Measurements from ENCODE around the gene MAN1A1.
A peak's percentile ranks its signal among the peaks of the same experiment; 100 is the strongest.

MAN1A1 gene

DNA sequence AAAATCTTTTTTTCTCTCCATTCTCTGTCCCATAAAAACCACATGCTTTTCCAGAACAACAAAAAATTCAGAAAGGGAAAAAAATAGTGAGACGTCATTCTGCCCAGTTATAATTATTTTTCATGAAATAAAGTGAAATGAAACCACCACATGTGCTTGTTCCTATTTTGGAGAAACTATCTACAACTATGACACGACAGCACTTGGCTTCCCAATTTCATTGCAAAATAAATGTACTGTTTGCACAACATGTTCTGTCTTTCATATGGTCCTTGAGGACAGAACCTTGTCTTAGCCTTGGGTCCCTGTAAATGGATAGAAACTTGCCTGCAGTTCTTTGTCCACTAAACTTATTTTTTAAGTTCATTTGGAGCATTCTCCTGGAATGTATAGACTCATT, 5.6 kb upstream of the MAN1A1 start:
- H3K9me3 ChIP-seq (ENCODE audit: control insufficient read depth, insufficient read depth, low read length), result no peaks in the 10 kb centered on the region
- no peak overlapping the region for H3K9ac ChIP-seq (ENCODE audit: low read depth, low read length)
- H3K4me1 ChIP-seq (ENCODE audit: control insufficient read depth, insufficient read depth, low read length), result peaks cover 4% of the 10 kb centered on the region
- peaks cover 15% of the 10 kb centered on the region for H3K27me3 ChIP-seq (ENCODE audit: control insufficient read depth, insufficient read depth, low read length)
- no peak overlapping the region for H3K4me3 ChIP-seq (ENCODE audit: low read depth, low read length)
- H3K36me3 ChIP-seq (ENCODE audit: control insufficient read depth, insufficient read depth, low read length), result no peaks in the 10 kb centered on the region

DNA sequence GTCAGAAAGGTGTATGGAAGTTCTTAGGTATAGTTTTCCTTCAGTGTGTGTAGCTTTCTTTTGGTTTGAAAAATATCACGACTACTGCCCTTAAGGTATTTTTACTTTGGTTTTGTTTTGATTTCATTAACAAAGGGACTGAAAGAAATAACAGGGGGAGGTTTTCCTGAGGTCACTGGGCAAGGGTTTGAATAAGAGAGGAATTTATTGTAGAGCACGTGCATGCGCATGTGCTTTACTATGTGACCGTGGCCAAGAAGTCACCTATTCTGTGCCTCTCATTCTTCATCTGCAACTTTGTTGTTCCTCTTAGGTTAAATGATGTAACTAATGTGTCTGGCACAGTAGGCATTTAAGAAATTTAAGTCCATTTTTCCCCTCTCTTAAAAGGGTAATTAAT, 4.1 kb upstream of the MAN1A1 start:
- H3K36me3 ChIP-seq (ENCODE audit: control insufficient read depth, insufficient read depth, low read length), result no peaks in the 10 kb centered on the region
- H3K9ac ChIP-seq (ENCODE audit: low read depth, low read length), result no peak overlapping the region
- no peak overlapping the region for H3K4me3 ChIP-seq (ENCODE audit: low read depth, low read length)
- H3K9me3 ChIP-seq (ENCODE audit: control insufficient read depth, insufficient read depth, low read length), result no peaks in the 10 kb centered on the region
- peaks cover 4% of the 10 kb centered on the region for H3K4me1 ChIP-seq (ENCODE audit: control insufficient read depth, insufficient read depth, low read length)
- peaks cover 15% of the 10 kb centered on the region for H3K27me3 ChIP-seq (ENCODE audit: control insufficient read depth, insufficient read depth, low read length)

- Histone ChIP-seq H3K4me3 (ENCODE audit: low read depth, low read length) (no peak overlapping the region), H3K9me3 (ENCODE audit: control insufficient read depth, insufficient read depth, low read length) (no peaks in the 10 kb centered on the region), H3K9ac (ENCODE audit: low read depth, low read length) (no peak overlapping the region), H3K27me3 (ENCODE audit: control insufficient read depth, insufficient read depth, low read length) (peaks cover 28% of the 10 kb centered on the region), H3K36me3 (ENCODE audit: control insufficient read depth, insufficient read depth, low read length) (no peaks in the 10 kb centered on the region), H3K4me1 (ENCODE audit: control insufficient read depth, insufficient read depth, low read length) (peaks cover 7% of the 10 kb centered on the region)
These were observed 2.4 kb upstream of the MAN1A1 start for GRCh38 chr6:119352001-119352400.

- peaks cover 35% of the 10 kb centered on the region for H3K27me3 ChIP-seq (ENCODE audit: control insufficient read depth, insufficient read depth, low read length)
- peak overlapping the region; percentile 68 for H3K4me3 ChIP-seq (ENCODE audit: low read depth, low read length)
- H3K9me3 ChIP-seq (ENCODE audit: control insufficient read depth, insufficient read depth, low read length), result no peaks in the 10 kb centered on the region
- H3K36me3 ChIP-seq (ENCODE audit: control insufficient read depth, insufficient read depth, low read length), result no peaks in the 10 kb centered on the region
- H3K9ac ChIP-seq (ENCODE audit: low read depth, low read length), result no peak overlapping the region
- H3K4me1 ChIP-seq (ENCODE audit: control insufficient read depth, insufficient read depth, low read length), result peaks cover 8% of the 10 kb centered on the region
These were observed 1.4 kb upstream of the MAN1A1 start for GRCh38 chr6:119350952-119351372.

DNA sequence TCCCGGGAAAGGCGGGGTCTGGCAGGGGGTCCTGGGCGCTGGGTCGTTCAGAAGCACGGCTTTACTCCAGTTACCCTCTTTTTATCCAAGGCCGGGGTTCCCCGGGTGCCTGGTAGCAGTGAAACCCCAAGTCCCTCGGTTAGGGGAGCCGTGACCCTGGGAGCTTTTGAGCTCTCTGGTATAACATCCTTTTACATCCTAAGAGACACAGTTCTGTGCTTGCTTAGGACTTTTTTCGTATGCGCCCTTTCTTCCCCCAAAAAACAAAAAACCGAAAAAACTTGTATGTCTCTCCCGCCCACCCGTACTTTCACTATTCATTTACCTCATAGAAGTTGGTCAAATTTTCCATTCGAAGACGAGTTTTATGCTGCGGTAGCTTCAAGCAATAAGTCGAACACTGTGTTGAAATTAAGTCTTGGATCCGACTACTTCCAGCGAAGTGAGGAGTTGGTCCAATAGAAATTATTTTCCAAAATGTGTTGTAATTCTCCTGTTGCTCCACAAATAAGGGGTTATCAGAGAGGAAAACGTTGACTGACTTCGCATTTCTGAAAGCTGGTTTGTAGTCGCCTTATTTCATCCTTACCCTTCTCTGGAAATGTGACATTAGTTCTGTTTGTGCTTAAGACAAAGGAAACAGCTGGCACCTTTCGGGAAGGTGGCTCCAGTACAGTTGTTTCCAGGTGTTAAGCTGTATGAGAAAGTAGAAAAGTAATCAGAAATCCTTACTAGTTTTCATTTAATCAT, 816 bp upstream of the MAN1A1 start:
- Histone ChIP-seq H3K4me1 (ENCODE audit: control insufficient read depth, insufficient read depth, low read length) (peaks cover 8% of the 10 kb centered on the region), H3K9ac (ENCODE audit: low read depth, low read length) (no peak overlapping the region), H3K27me3 (ENCODE audit: control insufficient read depth, insufficient read depth, low read length) (peaks cover 35% of the 10 kb centered on the region), H3K4me3 (ENCODE audit: low read depth, low read length) (peak overlapping the region; percentile 68), H3K36me3 (ENCODE audit: control insufficient read depth, insufficient read depth, low read length) (no peaks in the 10 kb centered on the region), H3K9me3 (ENCODE audit: control insufficient read depth, insufficient read depth, low read length) (no peaks in the 10 kb centered on the region)

GRCh38 chr6:119348748-119349360, 707 bp downstream of the MAN1A1 start:
- Histone ChIP-seq H3K9me3 (ENCODE audit: control insufficient read depth, insufficient read depth, low read length) (no peaks in the 10 kb centered on the region), H3K4me1 (ENCODE audit: control insufficient read depth, insufficient read depth, low read length) (peaks cover 8% of the 10 kb centered on the region), H3K27me3 (ENCODE audit: control insufficient read depth, insufficient read depth, low read length) (peaks cover 35% of the 10 kb centered on the region), H3K9ac (ENCODE audit: low read depth, low read length) (peak overlapping the region; percentile 54), H3K4me3 (ENCODE audit: low read depth, low read length) (peak overlapping the region; percentile 79), H3K36me3 (ENCODE audit: control insufficient read depth, insufficient read depth, low read length) (no peaks in the 10 kb centered on the region)

- Histone ChIP-seq H3K4me1 (ENCODE audit: control insufficient read depth, insufficient read depth, low read length) (peaks cover 6% of the 10 kb centered on the region), H3K4me3 (ENCODE audit: low read depth, low read length) (peak overlapping the region; percentile 79), H3K27me3 (ENCODE audit: control insufficient read depth, insufficient read depth, low read length) (peaks cover 35% of the 10 kb centered on the region), H3K36me3 (ENCODE audit: control insufficient read depth, insufficient read depth, low read length) (no peaks in the 10 kb centered on the region), H3K9ac (ENCODE audit: low read depth, low read length) (no peak overlapping the region), H3K9me3 (ENCODE audit: control insufficient read depth, insufficient read depth, low read length) (no peaks in the 10 kb centered on the region)
These were observed 1.3 kb downstream of the MAN1A1 start for GRCh38 chr6:119348096-119348747.

DNA sequence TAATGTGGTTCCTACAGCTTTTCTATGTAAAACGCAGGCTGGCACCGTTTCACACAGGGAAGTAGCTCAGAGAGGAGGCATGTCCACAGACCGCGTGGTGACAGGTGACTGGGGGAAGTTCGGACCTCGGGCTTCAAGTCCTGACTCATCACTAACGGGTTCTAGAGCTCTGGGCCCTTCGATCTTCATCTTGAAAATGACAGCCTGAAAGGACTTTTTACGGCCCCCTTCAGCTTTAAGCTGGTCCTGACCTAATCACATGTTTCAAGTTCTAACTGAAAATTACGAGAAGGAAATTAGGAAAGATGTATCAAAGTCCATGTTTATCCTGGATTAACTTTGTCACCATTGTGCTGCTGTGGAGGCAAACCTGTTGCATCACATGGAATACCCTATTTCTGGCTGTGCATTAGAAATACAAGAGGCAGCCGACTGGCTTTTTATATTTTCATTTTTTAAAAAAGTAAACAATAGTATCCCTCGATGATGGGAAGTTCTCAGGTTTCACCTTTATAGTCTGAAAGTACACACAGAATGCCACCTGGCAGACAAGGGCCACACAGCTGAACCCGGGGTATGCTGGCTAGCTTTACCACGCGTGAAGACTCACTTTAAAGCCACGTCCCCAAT, 2.0 kb downstream of the MAN1A1 start:
- H3K27me3 ChIP-seq (ENCODE audit: control insufficient read depth, insufficient read depth, low read length), result peaks cover 35% of the 10 kb centered on the region
- peak overlapping the region; percentile 79 for H3K4me3 ChIP-seq (ENCODE audit: low read depth, low read length)
- H3K9ac ChIP-seq (ENCODE audit: low read depth, low read length), result no peak overlapping the region
- no peaks in the 10 kb centered on the region for H3K36me3 ChIP-seq (ENCODE audit: control insufficient read depth, insufficient read depth, low read length)
- H3K9me3 ChIP-seq (ENCODE audit: control insufficient read depth, insufficient read depth, low read length), result no peaks in the 10 kb centered on the region
- peaks cover 6% of the 10 kb centered on the region for H3K4me1 ChIP-seq (ENCODE audit: control insufficient read depth, insufficient read depth, low read length)

DNA sequence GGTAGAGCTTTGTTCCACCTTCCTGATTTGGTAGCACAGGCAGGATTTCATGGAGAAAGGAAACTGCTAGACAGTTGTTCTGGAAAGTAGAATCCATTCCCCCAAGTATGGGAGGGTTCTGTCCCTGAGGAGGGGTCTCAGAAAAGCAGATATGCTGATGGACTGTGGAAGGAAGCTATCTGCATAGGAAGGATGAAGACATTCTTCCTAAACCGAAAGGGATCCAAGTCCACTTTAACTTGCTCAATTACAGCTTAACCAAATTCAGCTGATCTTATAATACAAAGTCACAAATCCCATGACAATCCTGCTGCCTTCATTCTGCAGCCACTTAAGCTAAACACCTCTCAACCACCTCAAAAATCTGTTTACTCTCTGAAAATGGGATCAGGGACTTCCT, 2.6 kb downstream of the MAN1A1 start:
- Histone ChIP-seq H3K4me1 (ENCODE audit: control insufficient read depth, insufficient read depth, low read length) (peaks cover 6% of the 10 kb centered on the region), H3K9ac (ENCODE audit: low read depth, low read length) (no peak overlapping the region), H3K27me3 (ENCODE audit: control insufficient read depth, insufficient read depth, low read length) (peaks cover 32% of the 10 kb centered on the region), H3K9me3 (ENCODE audit: control insufficient read depth, insufficient read depth, low read length) (no peaks in the 10 kb centered on the region), H3K4me3 (ENCODE audit: low read depth, low read length) (no peak overlapping the region), H3K36me3 (ENCODE audit: control insufficient read depth, insufficient read depth, low read length) (no peaks in the 10 kb centered on the region)

DNA sequence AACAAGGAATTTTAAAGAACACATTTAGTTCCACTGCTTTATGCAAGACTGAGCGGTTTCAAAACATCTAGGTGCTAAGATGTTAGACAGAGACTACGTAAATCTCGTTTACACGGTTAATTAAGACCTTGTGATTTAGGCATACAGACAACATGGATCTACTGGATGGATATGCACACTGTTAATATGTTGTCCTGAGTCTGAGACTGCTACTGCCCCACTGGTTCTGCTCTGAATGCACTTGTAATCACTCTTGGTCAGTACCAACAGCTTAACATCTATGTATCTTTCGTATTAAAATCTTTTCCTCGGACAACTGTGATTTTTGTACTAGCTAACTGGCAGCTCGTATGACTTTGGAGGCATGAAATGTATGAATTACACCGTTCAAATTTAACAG, 3.1 kb downstream of the MAN1A1 start:
- H3K9ac ChIP-seq (ENCODE audit: low read depth, low read length), result no peak overlapping the region
- H3K4me1 ChIP-seq (ENCODE audit: control insufficient read depth, insufficient read depth, low read length), result peaks cover 9% of the 10 kb centered on the region
- peaks cover 29% of the 10 kb centered on the region for H3K27me3 ChIP-seq (ENCODE audit: control insufficient read depth, insufficient read depth, low read length)
- no peaks in the 10 kb centered on the region for H3K9me3 ChIP-seq (ENCODE audit: control insufficient read depth, insufficient read depth, low read length)
- H3K4me3 ChIP-seq (ENCODE audit: low read depth, low read length), result no peak overlapping the region
- no peaks in the 10 kb centered on the region for H3K36me3 ChIP-seq (ENCODE audit: control insufficient read depth, insufficient read depth, low read length)

GRCh38 chr6:119345114-119345513, 4.4 kb downstream of the MAN1A1 start:
- peaks cover 16% of the 10 kb centered on the region for H3K4me1 ChIP-seq (ENCODE audit: control insufficient read depth, insufficient read depth, low read length)
- no peak overlapping the region for H3K9ac ChIP-seq (ENCODE audit: low read depth, low read length)
- no peaks in the 10 kb centered on the region for H3K9me3 ChIP-seq (ENCODE audit: control insufficient read depth, insufficient read depth, low read length)
- no peak overlapping the region for H3K4me3 ChIP-seq (ENCODE audit: low read depth, low read length)
- peaks cover 20% of the 10 kb centered on the region for H3K27me3 ChIP-seq (ENCODE audit: control insufficient read depth, insufficient read depth, low read length)
- no peaks in the 10 kb centered on the region for H3K36me3 ChIP-seq (ENCODE audit: control insufficient read depth, insufficient read depth, low read length)
